Esophagus squamous epithelium (tissue), 4 donors: ENCODE measurements around the gene SLC7A14.
A peak's percentile ranks its signal among the peaks of the same experiment; 100 is the strongest.

Source experiments
- CTCF ChIP-seq, 6 experiments: fragments of 450-650 bp in 4 of 6; fragments of 200-600 bp in 2 of 6; sonication (generic) in 2 of 6; IDR thresholded peaks; one replicate each; pipeline ENCODE4 v1.5.1; 2016 to 2019; ENCODE audit warnings: antibody characterized with exemption in 6 of 6, mild to moderate bottlenecking in 4 of 6, moderate library complexity in 4 of 6
- POLR2A ChIP-seq, 4 donors: fragments of 450-650 bp; IDR thresholded peaks; one replicate each; pipeline ENCODE4 v1.6.1; 2017; ENCODE audit warnings: antibody characterized with exemption in 4 of 4, mild to moderate bottlenecking in 4 of 4, moderate library complexity in 3 of 4

- no peak for TF ChIP-seq POLR2A (IDR thresholded peaks at IDR 0.05)
- peak; percentile 82 to 94 (median 88) for TF ChIP-seq CTCF (IDR thresholded peaks at IDR 0.05)
Observed at GRCh38 chr3:170414202-170414663, 171.6 kb downstream of the SLC7A14 start.
